Nephron progenitor cell (in vitro differentiated cells): ENCODE measurements around the gene STK32A.

Experiments used
- DNase-seq: peaks from one replicate; pipeline ENCODE4 v3.0.0; 2021
- H3K27ac Mint-ChIP-seq: 2 replicates; pipeline ENCODE4 v1.8.0; 2021; ENCODE audit warnings: mild to moderate bottlenecking, moderate library complexity, mixed read lengths
- H3K27me3 Mint-ChIP-seq: 2 replicates; pipeline ENCODE4 v1.8.0; 2021; ENCODE audit warnings: mild to moderate bottlenecking, low read depth, mixed read lengths; ENCODE audit not compliant: poor library complexity
- H3K36me3 Mint-ChIP-seq: 2 replicates; pipeline ENCODE4 v1.8.0; 2021; ENCODE audit warnings: low read depth, mixed read lengths
- H3K4me1 Mint-ChIP-seq: 2 replicates; pipeline ENCODE4 v1.8.0; 2021; ENCODE audit warnings: mixed read lengths
- H3K4me3 Mint-ChIP-seq: 2 replicates; pipeline ENCODE4 v1.8.0; 2021; ENCODE audit warnings: mild to moderate bottlenecking, moderate library complexity, mixed read lengths
- H3K9me3 Mint-ChIP-seq: 2 replicates; pipeline ENCODE4 v1.8.0; 2021; ENCODE audit warnings: mild to moderate bottlenecking, moderate library complexity, mixed read lengths
- TF ChIP-seq, protein P1 (sequence below): fragments of 200-600 bp; sonication (generic); IDR thresholded peaks from 2 replicates; pipeline ENCODE4 v1.5.0; 2021; ENCODE audit warnings: antibody characterized with exemption

Gene STK32A

DNA sequence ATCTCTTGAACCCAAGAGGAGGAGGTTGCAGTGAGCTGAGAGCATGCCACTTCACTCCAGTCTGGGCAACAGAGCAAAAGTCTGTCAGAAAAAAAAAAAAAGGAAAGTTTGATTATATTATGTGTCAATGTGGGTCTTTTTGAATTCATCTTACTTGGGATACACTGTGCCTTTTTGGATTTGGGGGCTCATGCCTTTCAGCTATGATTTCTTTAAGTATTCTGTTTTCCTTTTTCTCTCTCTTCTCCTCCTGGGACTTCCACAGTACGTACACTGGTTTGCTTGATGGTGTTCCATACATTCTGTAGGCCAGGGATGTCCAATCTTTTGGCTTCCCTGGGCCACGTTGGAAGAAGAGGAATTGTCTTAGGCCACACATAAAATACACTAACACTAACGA lies 146.7 kb downstream of the STK32A start:
- Mint-ChIP-seq H3K4me1 (peaks cover 30% of the 10 kb centered on the region), H3K4me3 (no peak overlapping the region), H3K27me3 (no peaks in the 10 kb centered on the region), H3K9me3 (peaks cover 61% of the 10 kb centered on the region), H3K36me3 (peaks cover 50% of the 10 kb centered on the region), H3K27ac (no peak overlapping the region)
- no peak for DNase-seq
- TF ChIP-seq, protein P1, sequence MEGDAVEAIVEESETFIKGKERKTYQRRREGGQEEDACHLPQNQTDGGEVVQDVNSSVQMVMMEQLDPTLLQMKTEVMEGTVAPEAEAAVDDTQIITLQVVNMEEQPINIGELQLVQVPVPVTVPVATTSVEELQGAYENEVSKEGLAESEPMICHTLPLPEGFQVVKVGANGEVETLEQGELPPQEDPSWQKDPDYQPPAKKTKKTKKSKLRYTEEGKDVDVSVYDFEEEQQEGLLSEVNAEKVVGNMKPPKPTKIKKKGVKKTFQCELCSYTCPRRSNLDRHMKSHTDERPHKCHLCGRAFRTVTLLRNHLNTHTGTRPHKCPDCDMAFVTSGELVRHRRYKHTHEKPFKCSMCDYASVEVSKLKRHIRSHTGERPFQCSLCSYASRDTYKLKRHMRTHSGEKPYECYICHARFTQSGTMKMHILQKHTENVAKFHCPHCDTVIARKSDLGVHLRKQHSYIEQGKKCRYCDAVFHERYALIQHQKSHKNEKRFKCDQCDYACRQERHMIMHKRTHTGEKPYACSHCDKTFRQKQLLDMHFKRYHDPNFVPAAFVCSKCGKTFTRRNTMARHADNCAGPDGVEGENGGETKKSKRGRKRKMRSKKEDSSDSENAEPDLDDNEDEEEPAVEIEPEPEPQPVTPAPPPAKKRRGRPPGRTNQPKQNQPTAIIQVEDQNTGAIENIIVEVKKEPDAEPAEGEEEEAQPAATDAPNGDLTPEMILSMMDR = no peak

DNA sequence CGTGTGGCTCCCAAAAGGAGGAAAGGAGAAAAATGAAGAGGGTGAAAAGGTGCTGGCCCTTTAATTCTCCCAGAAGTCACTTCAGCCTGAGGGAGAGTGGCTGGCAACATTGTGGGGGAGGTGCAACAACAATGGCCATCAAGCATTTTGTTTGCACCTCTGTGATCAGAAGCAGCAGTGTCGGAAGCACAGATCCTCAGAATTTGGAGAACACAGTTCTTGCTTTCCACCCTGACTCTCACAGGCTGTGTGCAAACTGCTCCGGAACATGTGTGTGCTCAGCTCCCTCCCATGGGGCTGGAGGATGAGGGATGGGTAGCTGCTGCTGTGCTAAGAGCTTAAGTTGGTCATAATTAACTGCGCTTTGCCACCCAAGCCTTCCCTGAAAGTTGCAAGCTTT lies 147.9 kb downstream of the STK32A start:
- Mint-ChIP-seq H3K4me1 (peaks cover 25% of the 10 kb centered on the region), H3K9me3 (peaks cover 52% of the 10 kb centered on the region), H3K27me3 (no peaks in the 10 kb centered on the region), H3K4me3 (peak overlapping the region; percentile 8), H3K27ac (no peak overlapping the region), H3K36me3 (peaks cover 40% of the 10 kb centered on the region)
- TF ChIP-seq, protein P1 = no peak
- no peak for DNase-seq

DNA sequence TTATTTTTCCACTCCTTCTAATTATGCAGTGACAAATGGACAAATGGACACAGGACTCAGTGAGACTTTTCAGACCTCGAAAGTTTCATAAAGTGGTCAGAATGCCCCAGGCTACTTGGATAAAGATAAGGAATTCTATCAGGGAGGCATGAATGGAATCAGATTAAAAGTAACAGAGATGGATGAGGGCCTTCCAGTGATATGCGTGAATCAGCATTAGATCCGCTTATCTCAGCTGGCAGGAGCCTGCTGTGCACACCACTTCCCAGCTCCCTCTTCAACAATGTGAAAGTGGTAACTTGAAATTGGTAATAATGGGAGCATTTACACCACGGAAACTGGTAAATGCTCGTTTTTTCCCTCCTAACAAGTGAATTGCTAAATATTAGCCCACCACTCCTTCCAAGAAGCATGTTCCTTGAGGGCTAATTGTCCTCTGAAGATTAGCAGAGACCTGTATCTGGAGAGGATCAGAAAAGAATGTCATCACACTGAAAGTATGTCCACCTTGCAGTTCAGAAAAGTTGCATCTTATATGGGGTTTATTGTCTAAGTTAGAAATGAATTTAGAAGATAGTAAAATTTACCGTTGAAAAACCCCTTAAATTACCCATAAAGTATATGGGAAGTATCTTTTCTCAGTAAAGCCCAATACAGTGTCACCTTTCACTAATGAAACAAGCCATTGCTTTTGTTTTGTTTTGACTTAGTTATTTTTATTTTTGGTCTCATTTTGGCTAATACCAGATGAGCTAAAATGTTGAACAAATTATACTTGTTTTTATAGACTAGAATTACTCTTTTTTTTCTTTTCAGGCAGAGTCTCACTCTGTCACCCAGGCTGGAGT lies 149.7 kb downstream of the STK32A start:
- DNase-seq = no peak
- no peak overlapping the region for H3K27ac Mint-ChIP-seq
- H3K9me3 Mint-ChIP-seq = peaks cover 34% of the 10 kb centered on the region
- TF ChIP-seq, protein P1 = no peak
- H3K36me3 Mint-ChIP-seq = peaks cover 23% of the 10 kb centered on the region
- H3K4me3 Mint-ChIP-seq = no peak overlapping the region
- H3K4me1 Mint-ChIP-seq = peaks cover 35% of the 10 kb centered on the region
- H3K27me3 Mint-ChIP-seq = no peaks in the 10 kb centered on the region

DNA sequence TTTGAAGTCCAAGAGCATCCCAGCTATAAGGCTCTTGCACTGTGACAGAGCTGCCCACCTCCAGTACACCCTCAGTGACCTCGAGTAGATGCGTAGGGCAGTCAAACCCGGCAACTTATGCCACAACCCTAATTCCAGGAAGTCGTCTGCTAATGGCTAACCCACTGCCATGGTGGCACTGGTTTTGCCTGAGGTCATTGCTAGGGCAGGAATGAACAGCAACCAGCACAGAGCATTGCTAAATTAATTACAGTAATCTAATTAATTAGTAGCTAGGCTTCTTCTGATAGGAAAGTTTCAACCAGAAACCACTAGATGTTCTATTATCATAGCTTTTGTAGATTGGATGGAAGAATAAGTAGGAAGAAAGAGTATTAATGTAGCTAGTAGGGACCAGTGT lies 152.3 kb downstream of the STK32A start:
- H3K9me3 Mint-ChIP-seq = peaks cover 9% of the 10 kb centered on the region
- H3K36me3 Mint-ChIP-seq = peaks cover 11% of the 10 kb centered on the region
- H3K27ac Mint-ChIP-seq = no peak overlapping the region
- TF ChIP-seq, protein P1 = no peak
- peaks cover 49% of the 10 kb centered on the region for H3K4me1 Mint-ChIP-seq
- H3K27me3 Mint-ChIP-seq = no peaks in the 10 kb centered on the region
- no peak overlapping the region for H3K4me3 Mint-ChIP-seq
- no peak for DNase-seq

DNA sequence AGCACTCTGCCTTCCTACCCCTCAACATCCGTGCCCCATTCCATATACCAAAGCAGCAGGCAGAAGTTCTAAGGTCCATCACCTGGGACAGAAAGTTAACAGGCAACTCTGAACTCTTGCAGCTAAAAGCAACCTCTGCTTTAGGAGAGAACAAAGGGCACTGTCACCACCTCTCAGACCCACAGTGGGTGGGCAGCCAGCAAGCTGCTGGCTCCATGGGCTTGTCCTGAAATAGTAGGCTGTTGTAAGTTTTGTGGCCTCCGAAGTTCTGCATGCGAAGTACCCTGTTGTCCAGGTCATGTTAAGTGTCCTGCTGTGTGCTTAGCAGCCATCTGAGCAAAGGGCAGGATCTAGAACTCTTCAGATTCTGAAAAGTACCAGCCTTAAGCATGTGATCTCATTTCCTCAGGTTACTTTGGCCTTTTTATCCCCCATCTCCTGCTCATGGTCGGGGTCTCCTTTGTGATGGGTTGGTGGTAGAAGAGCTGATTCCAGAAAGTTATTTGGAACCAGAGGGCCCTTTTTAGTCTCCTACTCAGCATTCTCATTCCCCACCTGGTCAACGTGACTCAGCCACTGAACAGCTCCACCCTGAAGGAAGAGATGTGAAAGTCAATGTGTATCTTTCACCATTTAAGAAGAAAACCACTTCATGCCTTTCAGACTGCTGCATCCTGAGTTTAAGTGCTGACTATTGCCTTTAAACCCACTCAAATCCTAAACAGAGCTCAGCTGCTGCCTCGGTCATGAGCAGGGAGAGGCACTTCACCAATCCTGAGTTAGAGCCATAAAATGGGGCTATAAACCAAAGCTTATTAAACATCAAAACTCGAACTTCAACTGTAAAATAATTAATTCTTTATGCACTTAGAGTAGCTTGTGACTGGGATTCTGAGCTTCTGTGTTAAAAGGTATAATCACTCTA lies 153.6 kb downstream of the STK32A start:
- Mint-ChIP-seq H3K27ac (no peak overlapping the region), H3K36me3 (peaks cover 12% of the 10 kb centered on the region), H3K4me1 (peaks cover 39% of the 10 kb centered on the region)

More for the DNA sequence above, 153.6 kb downstream of the STK32A start:
- DNase-seq = no peak
- TF ChIP-seq, protein P1 = no peak
- H3K9me3 Mint-ChIP-seq = no peaks in the 10 kb centered on the region
- H3K27me3 Mint-ChIP-seq = no peaks in the 10 kb centered on the region
- no peak overlapping the region for H3K4me3 Mint-ChIP-seq
